C4-2B (cell line): ENCODE data around the gene HRH1.

ENCODE experiments used
- H3K27ac ChIP-seq: fragments of 450-650 bp; 2 replicates; pipeline ENCODE4 v1.5.1; 2017
- CTCF ChIP-seq: fragments of 450-650 bp; conservative IDR thresholded peaks from 2 replicates; pipeline ENCODE4 v1.5.1; 2017; ENCODE audit warnings: mild to moderate bottlenecking
- ZFX ChIP-seq: fragments of 450-650 bp; IDR thresholded peaks from 2 replicates; pipeline ENCODE4 v1.6.1; 2017

Gene HRH1

DNA sequence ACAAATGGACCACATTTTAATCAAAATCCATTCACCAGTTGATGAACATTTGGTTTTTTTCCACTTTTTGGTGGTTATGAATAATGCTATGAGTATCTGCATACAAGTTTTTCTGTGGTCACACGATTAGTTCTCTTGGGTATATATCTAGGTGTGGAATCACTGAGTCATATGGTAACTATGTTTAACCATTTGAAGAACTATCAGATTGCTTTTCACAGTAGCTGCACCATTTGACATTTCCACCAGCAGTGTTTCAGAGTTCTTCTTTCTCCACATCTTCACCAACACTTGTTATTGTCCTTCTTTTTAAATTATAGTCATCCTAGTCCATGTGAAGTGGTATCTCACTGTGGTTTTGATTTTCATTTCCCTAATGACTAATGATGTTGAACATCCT, 84.6 kb downstream of the HRH1 start:
- TF ChIP-seq ZFX (no peak), CTCF (no peak)

DNA sequence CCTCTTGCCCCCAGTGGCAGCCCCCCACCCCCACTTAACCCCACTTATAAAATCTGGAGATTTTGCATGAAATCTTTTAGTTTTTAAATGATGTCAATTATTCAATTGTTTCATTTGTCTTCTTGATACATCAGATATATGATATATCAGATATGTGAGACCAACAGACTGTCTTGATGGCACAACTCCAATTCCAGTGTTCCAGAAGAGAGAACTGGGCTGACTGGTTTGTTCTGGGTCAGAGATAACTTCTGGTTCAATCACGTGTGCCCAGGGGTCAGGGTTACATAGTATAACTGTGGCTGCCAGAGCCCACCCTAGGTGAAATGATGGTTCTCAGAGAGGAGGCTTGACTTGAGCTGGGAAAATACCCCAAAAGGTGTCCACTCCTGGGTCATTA, 85.5 kb downstream of the HRH1 start:
- H3K27ac ChIP-seq = no peak overlapping the region
- no peak for TF ChIP-seq ZFX
- TF ChIP-seq CTCF = no peak

More for the DNA sequence above, 84.6 kb downstream of the HRH1 start:
- H3K27ac ChIP-seq = no peak overlapping the region

- no peak overlapping the region for H3K27ac ChIP-seq
- no peak for TF ChIP-seq CTCF
- no peak for TF ChIP-seq ZFX
These were observed 86.2 kb downstream of the HRH1 start for GRCh38 chr3:11240496-11240895.

- no peak for TF ChIP-seq CTCF
- TF ChIP-seq ZFX = no peak
- no peak overlapping the region for H3K27ac ChIP-seq
These were observed 89.9 kb downstream of the HRH1 start for GRCh38 chr3:11244121-11244677.

GRCh38 chr3:11245276-11245675, 91.0 kb downstream of the HRH1 start:
- H3K27ac ChIP-seq = no peak overlapping the region
- TF ChIP-seq ZFX (no peak), CTCF (no peak)

GRCh38 chr3:11245827-11246662, 91.8 kb downstream of the HRH1 start:
- H3K27ac ChIP-seq = no peak overlapping the region
- TF ChIP-seq ZFX = no peak
- TF ChIP-seq CTCF = no peak

GRCh38 chr3:11246663-11246970, 92.3 kb downstream of the HRH1 start:
- H3K27ac ChIP-seq = no peak overlapping the region
- TF ChIP-seq CTCF = no peak
- no peak for TF ChIP-seq ZFX
